HEK293 (cell line): ENCODE results near the gene INPP5A.

Source experiments
- CTCF ChIA-PET: fragments of 350-600 bp; formaldehyde crosslinking; extraction: SDS; loops from one replicate; lab custom pipeline; 2021; ENCODE audit warnings: antibody characterized with exemption; lab: Yijun Ruan, JAX
- POLR2A ChIA-PET: fragments of 300-600 bp; formaldehyde crosslinking; extraction: SDS; loops from one replicate; lab custom pipeline; 2020; ENCODE audit warnings: antibody characterized with exemption, inconsistent platforms; lab: Yijun Ruan, JAX
- H3K27ac ChIP-seq: fragments of 200-500 bp; sonication (Bioruptor generic); 2 replicates; pipeline ENCODE4 v1.5.1; 2014; ENCODE audit warnings: low read depth, low read length, control low read depth, inconsistent platforms; ENCODE audit errors: extremely low read depth
- H3K36me3 ChIP-seq, 2 experiments: fragments of 200-500 bp in 1 of 2; sonication (Bioruptor generic) in 1 of 2; 1 replicate in 1 of 2; 2 replicates in 1 of 2; pipeline ENCODE4 v1.5.1; 2014 to 2017; ENCODE audit warnings: inconsistent platforms in 2 of 2, low read length in 2 of 2; ENCODE audit not compliant: control insufficient read depth in 2 of 2, insufficient read depth in 1 of 2
- H3K4me1 ChIP-seq: fragments of 200-500 bp; sonication (Bioruptor generic); 2 replicates; pipeline ENCODE4 v1.5.1; 2014; ENCODE audit warnings: mild to moderate bottlenecking, low read length, inconsistent platforms; ENCODE audit not compliant: control insufficient read depth, insufficient read depth
- H3K4me3 ChIP-seq: 2 replicates; pipeline ENCODE4 v1.5.1; 2011; ENCODE audit warnings: low read depth, mild to moderate bottlenecking, control low read depth, low read length, moderate library complexity
- H3K9me3 ChIP-seq: fragments of 200-500 bp; sonication (Bioruptor generic); 2 replicates; pipeline ENCODE4 v1.5.1; 2014; ENCODE audit warnings: low read depth, low read length, inconsistent platforms; ENCODE audit not compliant: control insufficient read depth, insufficient read depth
- BCL11A ChIP-seq: fragments of 450-650 bp; formaldehyde crosslinking; IDR thresholded peaks from 2 replicates; pipeline ENCODE4 v1.5.1; 2016; ENCODE audit warnings: low read depth, missing biosample characterization, missing genetic modification characterization
- BCL6B ChIP-seq: fragments of 450-650 bp; formaldehyde crosslinking; IDR thresholded peaks from 2 replicates; pipeline ENCODE4 v1.5.1; 2017; ENCODE audit warnings: missing biosample characterization, missing genetic modification characterization
- GLIS1 ChIP-seq: fragments of 450-650 bp; formaldehyde crosslinking; IDR thresholded peaks from 2 replicates; pipeline ENCODE4 v1.5.1; 2016; ENCODE audit warnings: missing biosample characterization, missing genetic modification characterization
- MEIS1 ChIP-seq: sonication (generic); formaldehyde crosslinking; IDR thresholded peaks from 2 replicates; pipeline ENCODE4 v1.8.1; 2022; ENCODE audit warnings: missing genetic modification reagents, mild to moderate bottlenecking, borderline replicate concordance
- MZF1 ChIP-seq: fragments of 450-650 bp; formaldehyde crosslinking; IDR thresholded peaks from 2 replicates; pipeline ENCODE4 v1.5.1; 2017; ENCODE audit warnings: missing biosample characterization, missing genetic modification characterization, borderline replicate concordance
- PATZ1 ChIP-seq: fragments of 450-650 bp; formaldehyde crosslinking; IDR thresholded peaks from 2 replicates; pipeline ENCODE4 v1.5.1; 2016; ENCODE audit warnings: missing biosample characterization, missing genetic modification characterization
- PRDM4 ChIP-seq: fragments of 450-650 bp; formaldehyde crosslinking; IDR thresholded peaks from 2 replicates; pipeline ENCODE4 v1.5.1; 2017; ENCODE audit warnings: missing biosample characterization, missing genetic modification characterization
- SCRT1 ChIP-seq: fragments of 450-650 bp; formaldehyde crosslinking; IDR thresholded peaks from 2 replicates; pipeline ENCODE4 v1.5.1; 2016; ENCODE audit warnings: missing biosample characterization, missing genetic modification characterization, borderline replicate concordance
- SCRT2 ChIP-seq: fragments of 450-650 bp; formaldehyde crosslinking; IDR thresholded peaks from 2 replicates; pipeline ENCODE4 v1.5.1; 2016; ENCODE audit warnings: missing biosample characterization, missing genetic modification characterization
- SP7 ChIP-seq: fragments of 450-650 bp; formaldehyde crosslinking; IDR thresholded peaks from 2 replicates; pipeline ENCODE4 v1.5.1; 2016; ENCODE audit warnings: missing biosample characterization, missing genetic modification characterization
- ZBTB11 ChIP-seq: fragments of 450-650 bp; formaldehyde crosslinking; conservative IDR thresholded peaks from 2 replicates; pipeline ENCODE4 v1.5.1; 2016; ENCODE audit warnings: low read depth, missing biosample characterization, missing genetic modification characterization
- ZNF121 ChIP-seq: fragments of 450-650 bp; formaldehyde crosslinking; IDR thresholded peaks from 2 replicates; pipeline ENCODE4 v1.5.1; 2016; ENCODE audit warnings: missing biosample characterization, missing genetic modification characterization
- ZNF155 ChIP-seq: fragments of 450-650 bp; formaldehyde crosslinking; IDR thresholded peaks from 2 replicates; pipeline ENCODE4 v1.5.1; 2016; ENCODE audit warnings: missing biosample characterization, missing genetic modification characterization
- ZNF18 ChIP-seq: fragments of 450-650 bp; formaldehyde crosslinking; IDR thresholded peaks from 2 replicates; pipeline ENCODE4 v1.5.1; 2016; ENCODE audit warnings: missing biosample characterization, missing genetic modification characterization
- ZNF274 ChIP-seq, 2 experiments: fragments of 200-500 bp in 1 of 2; fragments of 450-650 bp in 1 of 2; sonication (Bioruptor generic) in 1 of 2; formaldehyde crosslinking in 1 of 2; IDR thresholded peaks; 2 replicates each; pipeline versions ENCODE4 v1.5.1 to v1.6.1; 2014 to 2016; ENCODE audit warnings: borderline replicate concordance in 1 of 2, inconsistent platforms in 1 of 2, low read length in 1 of 2, missing biosample characterization in 1 of 2, missing genetic modification characterization in 1 of 2
- ZNF544 ChIP-seq: fragments of 450-650 bp; formaldehyde crosslinking; IDR thresholded peaks from 2 replicates; pipeline ENCODE4 v1.5.0; 2017; ENCODE audit warnings: missing biosample characterization, missing genetic modification characterization
- ZNF621 ChIP-seq: fragments of 450-650 bp; formaldehyde crosslinking; IDR thresholded peaks from 2 replicates; pipeline ENCODE4 v1.5.1; 2017; ENCODE audit warnings: missing biosample characterization, missing genetic modification characterization
- ZNF639 ChIP-seq: fragments of 450-650 bp; formaldehyde crosslinking; IDR thresholded peaks from 2 replicates; pipeline ENCODE4 v1.5.1; 2016; ENCODE audit warnings: missing biosample characterization, missing genetic modification characterization
- ZSCAN16 ChIP-seq: fragments of 450-650 bp; formaldehyde crosslinking; IDR thresholded peaks from 2 replicates; pipeline ENCODE4 v1.5.1; 2016; ENCODE audit warnings: missing biosample characterization, missing genetic modification characterization

The INPP5A gene

GRCh38 chr10:132748545-132749370 lies 211.2 kb downstream of the INPP5A start (continued):
- TF ChIP-seq ZNF18 (tag by site-specific recombination) (no peak), ZNF621 (tag by site-specific recombination) (no peak), BCL11A (tag by site-specific recombination) (no peak), ZNF121 (tag by site-specific recombination) (no peak), ZNF544 (tag by site-specific recombination) (no peak), SCRT2 (tag by site-specific recombination) (no peak), PRDM4 (no peak)
- TF ChIP-seq, all 188 proteins: peak for 0

GRCh38 chr10:132749371-132749795 lies 211.8 kb downstream of the INPP5A start:
- no peaks in the 10 kb centered on the region for H3K4me1 ChIP-seq
- H3K36me3 ChIP-seq, result peaks cover 0 to 6% of the 10 kb centered on the region in 2 experiments; a peak in 1 of 3 replicates
- ChIA-PET CTCF (no interaction called here), POLR2A (no interaction called here)
- no peaks in the 10 kb centered on the region for H3K9me3 ChIP-seq
- no peak overlapping the region for H3K4me3 ChIP-seq
- no peak for TF ChIP-seq BCL6B (tag by site-specific recombination)
- no peak for TF ChIP-seq PATZ1 (tag by site-specific recombination)
- TF ChIP-seq ZNF155, result no peak
- no peak for TF ChIP-seq GLIS1 (tag by site-specific recombination)
- no peak for TF ChIP-seq SCRT1 (tag by site-specific recombination)
- no peak for TF ChIP-seq ZSCAN16 (tag by site-specific recombination)
- no peak for TF ChIP-seq MEIS1 (CRISPR knock-in tag)
- H3K27ac ChIP-seq, result no peak overlapping the region

- POLR2A ChIA-PET, result no interaction called here
- Histone ChIP-seq H3K4me1 (no peaks in the 10 kb centered on the region), H3K9me3 (no peaks in the 10 kb centered on the region), H3K27ac (no peak overlapping the region), H3K36me3 (peaks cover 0 to 14% of the 10 kb centered on the region in 2 experiments; a peak in 1 of 3 replicates), H3K4me3 (no peak overlapping the region)
- CTCF ChIA-PET, result no interaction called here
- TF ChIP-seq ZBTB11 (tag by site-specific recombination) (no peak), ZNF274 (IDR thresholded peaks at IDR 0.05; ENCODE audit: low read length) (no peak), ZNF274 (tag by site-specific recombination; IDR thresholded peaks at IDR 0.05; ENCODE audit: borderline replicate concordance) (no peak), SP7 (tag by site-specific recombination) (no peak), MZF1 (no peak), ZNF639 (tag by site-specific recombination) (no peak)
Observed at GRCh38 chr10:132750936-132751335, 213.3 kb downstream of the INPP5A start.
